HepG2 (cell line): Measurements from ENCODE around the gene TAS1R1. TPM values are rescaled to one million over a fixed set of nuclear protein-coding genes. Genes with fewer than 3 reads are reported as not detected.
A peak's percentile ranks its signal among the peaks of the same experiment; 100 is the strongest.

Experiments
- CBFB ChIP-seq: sonication (generic); formaldehyde crosslinking; IDR thresholded peaks from 2 replicates; pipeline ENCODE4 v1.4.0; 2020; ENCODE audit warnings: missing genetic modification reagents
- CHD4 ChIP-seq: fragments of 200-600 bp; sonication (generic); IDR thresholded peaks from 2 replicates; pipeline ENCODE4 v1.7.0; 2017; ENCODE audit warnings: mild to moderate bottlenecking, low read length, borderline replicate concordance
- DR1 ChIP-seq: sonication (generic); formaldehyde crosslinking; IDR thresholded peaks from 2 replicates; pipeline ENCODE4 v1.8.0; 2021; ENCODE audit warnings: mild to moderate bottlenecking, missing genetic modification reagents, inconsistent platforms
- KLF16 ChIP-seq, 2 experiments: sonication (generic) in 1 of 2; formaldehyde crosslinking in 1 of 2; IDR thresholded peaks; 2 replicates each; pipeline versions ENCODE4 v1.6.1 to v1.8.0; 2016 to 2023; ENCODE audit warnings: missing genetic modification reagents in 2 of 2, missing compliant biosample characterization in 1 of 2
- MAF1 ChIP-seq: sonication (generic); formaldehyde crosslinking; IDR thresholded peaks from 2 replicates; pipeline ENCODE4 v1.5.0; 2020; ENCODE audit warnings: missing genetic modification reagents, borderline replicate concordance
- MEIS2 ChIP-seq: sonication (generic); formaldehyde crosslinking; IDR thresholded peaks from 2 replicates; pipeline ENCODE4 v1.9.0; 2021; ENCODE audit warnings: mild to moderate bottlenecking, missing genetic modification reagents
- PHF5A ChIP-seq: IDR thresholded peaks from one replicate; pipeline ENCODE4 v1.6.1; 2018; ENCODE audit warnings: low read depth, missing genetic modification reagents; ENCODE audit not compliant: unreplicated experiment
- PRPF4 ChIP-seq: fragments of 200-400 bp; formaldehyde crosslinking; IDR thresholded peaks from 2 replicates; pipeline ENCODE4 v1.6.1; 2016; ENCODE audit warnings: low read length, low read depth; ENCODE audit not compliant: poor library complexity, severe bottlenecking
- RBM22 ChIP-seq: fragments of 200-400 bp; formaldehyde crosslinking; optimal IDR thresholded peaks from 2 replicates; pipeline ENCODE3; 2017; ENCODE audit warnings: mild to moderate bottlenecking, low read length, moderate library complexity
- SAP130 ChIP-seq: IDR thresholded peaks from 2 replicates; pipeline ENCODE4 v1.6.1; 2016; ENCODE audit warnings: low read depth
- TOPORS ChIP-seq: sonication (generic); formaldehyde crosslinking; IDR thresholded peaks from 2 replicates; pipeline ENCODE4 v1.8.0; 2023; ENCODE audit warnings: mild to moderate bottlenecking, missing genetic modification reagents
- ZNF362 ChIP-seq: sonication (generic); formaldehyde crosslinking; IDR thresholded peaks from 2 replicates; pipeline ENCODE4 v1.4.0; 2020; ENCODE audit warnings: missing genetic modification reagents, mild to moderate bottlenecking, borderline replicate concordance
- ZNF589 ChIP-seq: sonication (generic); formaldehyde crosslinking; conservative IDR thresholded peaks from 2 replicates; pipeline ENCODE4 v1.8.0; 2022; ENCODE audit warnings: mild to moderate bottlenecking, moderate library complexity, missing genetic modification reagents
- ZNF773 ChIP-seq: sonication (generic); formaldehyde crosslinking; IDR thresholded peaks from 2 replicates; pipeline ENCODE4 v1.4.0; 2020; ENCODE audit warnings: missing genetic modification reagents, borderline replicate concordance
- polyA plus RNA-seq, 8 experiments: library from polyadenylated mRNA; depleted of rRNA in 3 of 8; stranded (reverse) in 7 of 8; unstranded in 1 of 8; fragments of >200 nt; fragmentation: Illumina TruSeq in 4 of 8; extraction: Trizol in 4 of 8; gene quantifications; 2 replicates each; pipeline versions ENCODE4 v1.2.1 to v1.2.3, GENCODE V29; 2011 to 2016; ENCODE audit warnings: low read depth in 4 of 8, missing spikeins in 1 of 8, mixed read lengths in 1 of 8; ENCODE audit not compliant: insufficient read depth in 1 of 8
- total RNA-seq, 5 experiments: library from RNA; depleted of rRNA; stranded (reverse); fragments of >200 nt; fragmentation: Illumina TruSeq; extraction: Trizol; gene quantifications; 2 replicates each; pipeline ENCODE4 v1.2.3, GENCODE V29; 2016; ENCODE audit warnings: low read depth in 1 of 5
- TF ChIP-seq, protein P1 (sequence below): sonication (generic); formaldehyde crosslinking; IDR thresholded peaks from 2 replicates; pipeline ENCODE4 v1.4.0; 2020; ENCODE audit warnings: missing genetic modification reagents, borderline replicate concordance
- TF ChIP-seq, protein P2 (sequence below): sonication (generic); formaldehyde crosslinking; IDR thresholded peaks from 2 replicates; pipeline ENCODE4 v1.5.0; 2020; ENCODE audit warnings: mild to moderate bottlenecking, missing genetic modification reagents, moderate library complexity
- TF ChIP-seq, protein P3 (sequence below): sonication (generic); formaldehyde crosslinking; IDR thresholded peaks from 2 replicates; pipeline ENCODE4 v1.5.0; 2020; ENCODE audit warnings: missing genetic modification reagents
- TF ChIP-seq, protein P4 (sequence below): sonication (generic); formaldehyde crosslinking; IDR thresholded peaks from 2 replicates; pipeline ENCODE4 v1.8.0; 2022; ENCODE audit warnings: missing genetic modification reagents, mild to moderate bottlenecking, inconsistent platforms, borderline replicate concordance

Gene TAS1R1
- total and polyA plus RNA-seq, 2 of the 13 experiments (the other 11 are each of a cell fraction or from before 2014, with no cell fraction given) = 1.4 to 1.6 TPM

DNA sequence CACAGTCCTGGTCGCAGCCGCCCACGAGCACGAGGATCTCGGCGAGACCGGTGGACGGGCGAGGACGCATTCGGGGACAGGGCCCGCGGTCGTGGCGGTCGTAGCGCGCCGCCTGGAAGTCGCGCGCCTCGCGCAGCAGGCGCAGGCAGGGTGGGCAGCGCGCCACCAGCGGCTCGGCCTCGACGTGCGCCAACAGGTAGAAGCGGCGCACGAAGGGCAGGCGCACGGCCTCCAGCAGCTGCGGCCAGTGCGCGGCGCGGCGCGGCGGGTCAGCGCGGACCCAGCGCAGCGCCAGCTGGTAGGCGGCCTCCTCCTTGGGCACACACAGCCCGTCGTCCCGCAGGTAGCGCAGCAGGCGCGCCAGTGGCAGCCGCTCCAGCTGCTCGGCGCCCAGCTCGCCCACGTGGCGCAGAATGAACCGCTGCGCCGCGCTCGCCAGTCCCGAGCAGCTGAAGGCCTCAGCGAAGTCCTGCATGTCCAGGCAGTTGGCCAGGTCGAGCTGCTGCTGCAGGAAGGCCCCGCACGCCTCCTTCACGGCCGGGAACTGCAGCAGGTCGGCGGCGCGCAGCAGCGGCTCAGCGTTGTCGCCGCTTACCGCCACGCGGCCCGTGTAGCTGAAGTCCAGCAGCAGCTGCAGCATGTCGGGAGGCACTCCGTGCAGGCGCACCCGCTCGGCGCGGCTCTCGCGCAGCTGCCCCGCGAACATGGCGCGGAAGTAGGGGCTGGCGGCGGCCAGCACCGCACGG is 47.0 kb downstream of the TAS1R1 start (continued):
- TF ChIP-seq, protein P1, sequence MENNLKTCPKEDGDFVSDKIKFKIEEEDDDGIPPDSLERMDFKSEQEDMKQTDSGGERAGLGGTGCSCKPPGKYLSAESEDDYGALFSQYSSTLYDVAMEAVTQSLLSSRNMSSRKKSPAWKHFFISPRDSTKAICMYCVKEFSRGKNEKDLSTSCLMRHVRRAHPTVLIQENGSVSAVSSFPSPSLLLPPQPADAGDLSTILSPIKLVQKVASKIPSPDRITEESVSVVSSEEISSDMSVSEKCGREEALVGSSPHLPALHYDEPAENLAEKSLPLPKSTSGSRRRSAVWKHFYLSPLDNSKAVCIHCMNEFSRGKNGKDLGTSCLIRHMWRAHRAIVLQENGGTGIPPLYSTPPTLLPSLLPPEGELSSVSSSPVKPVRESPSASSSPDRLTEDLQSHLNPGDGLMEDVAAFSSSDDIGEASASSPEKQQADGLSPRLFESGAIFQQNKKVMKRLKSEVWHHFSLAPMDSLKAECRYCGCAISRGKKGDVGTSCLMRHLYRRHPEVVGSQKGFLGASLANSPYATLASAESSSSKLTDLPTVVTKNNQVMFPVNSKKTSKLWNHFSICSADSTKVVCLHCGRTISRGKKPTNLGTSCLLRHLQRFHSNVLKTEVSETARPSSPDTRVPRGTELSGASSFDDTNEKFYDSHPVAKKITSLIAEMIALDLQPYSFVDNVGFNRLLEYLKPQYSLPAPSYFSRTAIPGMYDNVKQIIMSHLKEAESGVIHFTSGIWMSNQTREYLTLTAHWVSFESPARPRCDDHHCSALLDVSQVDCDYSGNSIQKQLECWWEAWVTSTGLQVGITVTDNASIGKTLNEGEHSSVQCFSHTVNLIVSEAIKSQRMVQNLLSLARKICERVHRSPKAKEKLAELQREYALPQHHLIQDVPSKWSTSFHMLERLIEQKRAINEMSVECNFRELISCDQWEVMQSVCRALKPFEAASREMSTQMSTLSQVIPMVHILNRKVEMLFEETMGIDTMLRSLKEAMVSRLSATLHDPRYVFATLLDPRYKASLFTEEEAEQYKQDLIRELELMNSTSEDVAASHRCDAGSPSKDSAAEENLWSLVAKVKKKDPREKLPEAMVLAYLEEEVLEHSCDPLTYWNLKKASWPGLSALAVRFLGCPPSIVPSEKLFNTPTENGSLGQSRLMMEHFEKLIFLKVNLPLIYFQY = no peak; the same call in 1 of the 2 replicates
- TF ChIP-seq PRPF4 (no peak), SAP130 (peak; percentile 10; the same call in 1 of the 2 replicates), ZNF362 (CRISPR knock-in tag) (no peak), CHD4 (no peak), RBM22 (no peak), DR1 (CRISPR knock-in tag) (no peak), CBFB (CRISPR knock-in tag) (no peak), PHF5A (CRISPR knock-in tag) (no peak), KLF16 (CRISPR knock-in tag; IDR thresholded peaks at IDR 0.05) (no peak), MAF1 (peak; percentile 84), ZNF773 (CRISPR knock-in tag) (peak; percentile 56; the same call in 1 of the 2 replicates), TOPORS (no peak; the same call in 1 of the 2 replicates), MEIS2 (CRISPR knock-in tag) (peak; percentile 40), ZNF589 (no peak)
- TF ChIP-seq, protein P2, sequence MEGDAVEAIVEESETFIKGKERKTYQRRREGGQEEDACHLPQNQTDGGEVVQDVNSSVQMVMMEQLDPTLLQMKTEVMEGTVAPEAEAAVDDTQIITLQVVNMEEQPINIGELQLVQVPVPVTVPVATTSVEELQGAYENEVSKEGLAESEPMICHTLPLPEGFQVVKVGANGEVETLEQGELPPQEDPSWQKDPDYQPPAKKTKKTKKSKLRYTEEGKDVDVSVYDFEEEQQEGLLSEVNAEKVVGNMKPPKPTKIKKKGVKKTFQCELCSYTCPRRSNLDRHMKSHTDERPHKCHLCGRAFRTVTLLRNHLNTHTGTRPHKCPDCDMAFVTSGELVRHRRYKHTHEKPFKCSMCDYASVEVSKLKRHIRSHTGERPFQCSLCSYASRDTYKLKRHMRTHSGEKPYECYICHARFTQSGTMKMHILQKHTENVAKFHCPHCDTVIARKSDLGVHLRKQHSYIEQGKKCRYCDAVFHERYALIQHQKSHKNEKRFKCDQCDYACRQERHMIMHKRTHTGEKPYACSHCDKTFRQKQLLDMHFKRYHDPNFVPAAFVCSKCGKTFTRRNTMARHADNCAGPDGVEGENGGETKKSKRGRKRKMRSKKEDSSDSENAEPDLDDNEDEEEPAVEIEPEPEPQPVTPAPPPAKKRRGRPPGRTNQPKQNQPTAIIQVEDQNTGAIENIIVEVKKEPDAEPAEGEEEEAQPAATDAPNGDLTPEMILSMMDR = peak; percentile 12; the same call in 1 of the 2 replicates
- TF ChIP-seq, protein P3, sequence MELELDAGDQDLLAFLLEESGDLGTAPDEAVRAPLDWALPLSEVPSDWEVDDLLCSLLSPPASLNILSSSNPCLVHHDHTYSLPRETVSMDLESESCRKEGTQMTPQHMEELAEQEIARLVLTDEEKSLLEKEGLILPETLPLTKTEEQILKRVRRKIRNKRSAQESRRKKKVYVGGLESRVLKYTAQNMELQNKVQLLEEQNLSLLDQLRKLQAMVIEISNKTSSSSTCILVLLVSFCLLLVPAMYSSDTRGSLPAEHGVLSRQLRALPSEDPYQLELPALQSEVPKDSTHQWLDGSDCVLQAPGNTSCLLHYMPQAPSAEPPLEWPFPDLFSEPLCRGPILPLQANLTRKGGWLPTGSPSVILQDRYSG (CRISPR knock-in tag) = peak; percentile 77; the same call in 1 of the 2 replicates
- TF ChIP-seq, protein P4, sequence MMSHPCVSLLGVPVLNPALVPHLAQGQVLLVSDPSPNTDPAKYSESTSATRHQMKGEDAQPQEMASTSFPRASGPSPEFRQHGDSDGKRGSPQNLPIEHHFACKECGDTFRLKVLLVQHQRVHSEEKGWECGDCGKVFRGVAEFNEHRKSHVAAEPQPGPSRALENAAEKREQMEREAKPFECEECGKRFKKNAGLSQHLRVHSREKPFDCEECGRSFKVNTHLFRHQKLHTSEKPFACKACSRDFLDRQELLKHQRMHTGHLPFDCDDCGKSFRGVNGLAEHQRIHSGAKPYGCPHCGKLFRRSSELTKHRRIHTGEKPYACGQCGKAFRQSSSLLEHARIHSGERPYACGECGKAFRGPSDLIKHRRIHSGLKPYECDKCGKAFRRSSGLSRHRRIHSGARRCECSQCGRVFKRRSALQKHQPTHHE = no peak
